A673 (cell line): ENCODE results near the gene SCN1B. TPM values are rescaled to one million over a fixed set of nuclear protein-coding genes. Genes with fewer than 3 reads are reported as not detected.
"Not testable (repeated sequence)": the region's sequence is repeated elsewhere in the genome, so short reads cannot be mapped to it uniquely, and the experiment has no call there.

Experiments
- BruUV-seq: library from RNA; stranded (reverse); fragments of 400-500 nt; replicated peaks from 2 replicates; lab custom pipeline; 2021; lab: Mats Ljungman, UMichigan
- CTCF ChIA-PET: fragments of 300-600 bp; sonication (Branson Sonifier 250); formaldehyde crosslinking; loops from one replicate; lab custom pipeline; 2022; ENCODE audit warnings: antibody characterized with exemption; lab: Charles Lee
- POLR2A ChIA-PET: fragments of 300-600 bp; sonication (Branson Sonifier 250); formaldehyde crosslinking; loops from one replicate; lab custom pipeline; 2022; ENCODE audit warnings: antibody characterized with exemption; ENCODE audit not compliant: low non-redundant PET; lab: Charles Lee
- DNase-seq: peaks from one replicate; pipeline ENCODE4 v3.0.0-alpha.2; 2015; ENCODE audit warnings: low spot score
- H3K27ac ChIP-seq: fragments of 200-600 bp; sonication (generic); 2 replicates; pipeline ENCODE4 v1.5.1; 2016; ENCODE audit warnings: mixed run types, low read depth, mild to moderate bottlenecking, mixed read lengths, antibody characterized with exemption, low read length; ENCODE audit not compliant: poor library complexity, severe bottlenecking
- H3K27me3 ChIP-seq: fragments of 200-600 bp; sonication (generic); replicated peaks from 2 replicates; pipeline ENCODE4 v1.6.1; 2017; ENCODE audit warnings: mixed run types, low read depth, mild to moderate bottlenecking, mixed read lengths, antibody characterized with exemption, low read length; ENCODE audit not compliant: insufficient read depth, poor library complexity
- H3K36me3 ChIP-seq: fragments of 200-600 bp; sonication (generic); 2 replicates; pipeline ENCODE4 v1.6.1; 2016; ENCODE audit warnings: mixed run types, mild to moderate bottlenecking, mixed read lengths, antibody characterized with exemption, low read length; ENCODE audit not compliant: insufficient read depth, poor library complexity, severe bottlenecking
- H3K4me1 ChIP-seq: fragments of 200-600 bp; sonication (generic); 2 replicates; pipeline ENCODE4 v1.6.1; 2017; ENCODE audit warnings: mixed run types, mild to moderate bottlenecking, mixed read lengths, antibody characterized with exemption, low read length; ENCODE audit not compliant: insufficient read depth, poor library complexity, severe bottlenecking
- H3K4me3 ChIP-seq: fragments of 200-600 bp; sonication (generic); 2 replicates; pipeline ENCODE4 v1.5.1; 2016; ENCODE audit warnings: low read depth, mixed run types, mild to moderate bottlenecking, mixed read lengths, low read length; ENCODE audit not compliant: poor library complexity, severe bottlenecking
- H3K9me3 ChIP-seq: fragments of 200-600 bp; sonication (generic); 2 replicates; pipeline ENCODE4 v1.6.1; 2016; ENCODE audit warnings: mixed run types, low read depth, mild to moderate bottlenecking, mixed read lengths, antibody characterized with exemption, low read length; ENCODE audit not compliant: poor library complexity, severe bottlenecking
- CTCF ChIP-seq: fragments of 300-800, 200-600 bp; sonication (generic); conservative IDR thresholded peaks from 2 replicates; pipeline ENCODE4 v1.5.1; 2017; ENCODE audit warnings: low read depth, mild to moderate bottlenecking, antibody characterized with exemption, low read length, moderate library complexity, mixed read lengths
- EZH2 ChIP-seq: fragments of 200-600 bp; sonication (generic); IDR thresholded peaks from 2 replicates; pipeline ENCODE4 v1.6.1; 2017; ENCODE audit warnings: borderline replicate concordance, low read depth, mild to moderate bottlenecking, mixed read lengths, antibody characterized with exemption, low read length; ENCODE audit not compliant: poor library complexity, severe bottlenecking
- intact Hi-C: fragments of 100-400 bp; cut with micrococcal nuclease; formaldehyde crosslinking; loops from one replicate; pipeline ENCODE4 v1.10.0; 2022; ENCODE audit not compliant: unreplicated experiment
- total RNA-seq: library from RNA; stranded (reverse); gene quantifications from 2 replicates; pipeline ENCODE4 v1.2.3, GENCODE V29; 2021

SCN1B gene
- total RNA-seq, 1 experiment from 2014 or later: 2.3 TPM

- DNase-seq: no peak
- no peaks in the 10 kb centered on the region for H3K4me1 ChIP-seq
Measured at GRCh38 chr19:35049456-35049855, 19.2 kb downstream of the SCN1B start.

DNA sequence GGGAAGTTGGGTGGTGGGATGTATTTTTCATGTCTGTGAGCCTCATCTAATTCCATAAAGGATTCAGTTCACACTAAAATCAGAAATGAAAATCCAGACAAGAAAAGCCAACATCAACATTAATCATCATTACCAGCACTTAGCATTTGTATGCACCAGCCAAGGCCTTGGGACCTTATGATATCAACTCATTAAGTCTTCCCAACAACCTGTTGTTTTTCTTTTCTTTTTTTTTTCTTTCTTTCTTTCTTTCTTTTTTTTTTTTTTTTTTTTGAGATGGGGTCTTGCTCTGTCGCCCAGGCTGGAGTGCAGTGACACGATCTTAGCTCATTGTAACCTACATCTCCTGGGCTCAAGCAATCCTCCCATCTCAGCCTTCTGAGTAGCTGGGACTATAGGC lies 20.4 kb downstream of the SCN1B start:
- DNase-seq, intact Hi-C loops, CTCF ChIA-PET, H3K27ac ChIP-seq, H3K9me3 ChIP-seq, H3K27me3 ChIP-seq, H3K4me1 ChIP-seq, POLR2A ChIA-PET, BruUV-seq, H3K4me3 ChIP-seq, H3K36me3 ChIP-seq: not testable (repeated sequence)

More at GRCh38 chr19:35049456-35049855, 19.2 kb downstream of the SCN1B start:
- H3K27ac ChIP-seq: no peak overlapping the region
- ChIA-PET POLR2A (no interaction called here), CTCF (no interaction called here)
- BruUV-seq: no TSS peak
- no peaks in the 10 kb centered on the region for H3K9me3 ChIP-seq
- TF ChIP-seq EZH2: no peak
- intact Hi-C loops: no loop called here
- no peak overlapping the region for H3K4me3 ChIP-seq
- no peaks in the 10 kb centered on the region for H3K36me3 ChIP-seq
- no peaks in the 10 kb centered on the region for H3K27me3 ChIP-seq

DNA sequence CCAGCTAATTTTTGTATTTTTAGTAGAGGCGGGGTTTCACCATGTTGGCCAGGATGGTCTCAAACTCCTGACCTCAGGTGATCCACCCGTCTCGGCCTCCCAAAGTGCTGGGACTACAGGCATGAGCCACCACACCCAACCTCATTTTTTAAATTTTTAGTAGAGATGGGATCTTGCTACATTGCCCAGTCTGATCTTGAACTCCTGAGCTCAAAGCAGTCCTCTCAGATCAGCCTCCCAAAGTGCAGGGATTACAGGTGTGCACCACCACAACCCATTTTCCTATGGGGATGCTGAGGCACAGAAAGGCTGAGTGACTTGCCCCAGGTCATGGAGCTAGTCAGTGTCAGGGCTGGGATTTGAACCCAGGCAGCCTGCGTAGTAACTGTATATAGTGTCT lies 21.0 kb downstream of the SCN1B start:
- H3K9me3 ChIP-seq, intact Hi-C loops, H3K36me3 ChIP-seq, H3K4me1 ChIP-seq, H3K4me3 ChIP-seq, H3K27ac ChIP-seq, CTCF ChIA-PET, POLR2A ChIA-PET, BruUV-seq, H3K27me3 ChIP-seq, DNase-seq: not testable (repeated sequence)

- DNase-seq: no peak
- no peaks in the 10 kb centered on the region for H3K9me3 ChIP-seq
- TF ChIP-seq CTCF (no peak), EZH2 (no peak)
- BruUV-seq: no TSS peak
- intact Hi-C loops: no loop called here
- no peak overlapping the region for H3K27ac ChIP-seq
- no peaks in the 10 kb centered on the region for H3K36me3 ChIP-seq
- H3K27me3 ChIP-seq: peaks cover 14% of the 10 kb centered on the region
- ChIA-PET POLR2A (no interaction called here), CTCF (no interaction called here)
- no peaks in the 10 kb centered on the region for H3K4me1 ChIP-seq
- H3K4me3 ChIP-seq: no peak overlapping the region
Measured at GRCh38 chr19:35051796-35052195, 21.5 kb downstream of the SCN1B start.
